Activated CD8-positive, alpha-beta memory T cell treated with anti-CD3 and anti-CD28 coated beads for 4 hours (primary cell): ENCODE measurements around the gene SH3GLB1.
A peak's percentile ranks its signal among the peaks of the same experiment; 100 is the strongest.

Experiments used
- DNase-seq, 2 donors: peaks; one replicate each; pipeline ENCODE4 v3.0.0-alpha.2; 2020; ENCODE audit warnings: low read depth in 2 of 2

SH3GLB1 gene

GRCh38 chr1:86733340-86733739 is 29.0 kb downstream of the SH3GLB1 start:
- DNase-seq = no peak

DNA sequence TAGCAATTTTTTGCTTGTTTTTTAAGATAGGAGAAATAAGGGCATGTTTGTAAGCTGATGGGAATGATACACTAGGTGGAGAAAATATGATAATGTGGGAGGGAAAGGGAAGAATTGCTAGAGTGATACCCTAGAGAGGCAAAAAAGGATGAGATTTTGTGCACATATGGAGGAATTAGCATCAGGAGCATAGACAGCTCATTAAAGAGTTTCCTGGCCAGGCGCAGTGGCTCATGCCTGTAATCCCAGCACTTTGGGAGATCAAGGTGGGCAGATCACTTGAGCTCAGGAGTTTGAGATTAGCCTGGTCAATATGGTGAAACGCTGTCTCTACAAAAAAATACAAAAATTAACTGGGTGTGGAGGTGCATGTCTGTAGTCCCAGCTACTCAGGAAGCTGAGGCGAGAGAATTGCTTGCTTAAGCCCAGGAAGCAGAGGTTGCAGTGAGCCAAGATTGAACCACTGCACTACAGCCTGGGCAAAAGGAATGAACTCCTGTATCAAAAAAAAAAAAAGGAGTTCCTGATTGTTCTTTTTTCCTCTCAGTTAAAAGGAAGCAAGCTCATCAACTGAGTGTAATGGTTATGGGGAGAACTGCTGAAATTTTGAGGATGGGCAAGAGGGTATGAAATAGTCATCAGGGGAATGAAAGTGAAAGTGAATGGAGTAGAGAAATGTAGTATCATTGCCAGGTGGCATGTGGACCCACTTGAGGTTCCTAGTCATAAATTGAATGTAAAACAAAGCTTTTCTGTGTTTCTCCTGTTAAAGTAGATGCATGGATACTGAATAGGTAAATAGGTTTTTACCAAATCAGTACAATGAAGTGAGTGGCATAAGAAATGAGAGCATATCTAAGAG is 35.5 kb downstream of the SH3GLB1 start:
- no peak for DNase-seq

- peak in 1 of 2 donors; percentile 7 for DNase-seq
Observed at GRCh38 chr1:86741947-86742572, 37.7 kb downstream of the SH3GLB1 start.

GRCh38 chr1:86747304-86747703 is 42.9 kb downstream of the SH3GLB1 start:
- DNase-seq = no peak

GRCh38 chr1:86748622-86749373 is 44.4 kb downstream of the SH3GLB1 start:
- DNase-seq = no peak

- no peak for DNase-seq
Observed at GRCh38 chr1:86750076-86750475, 45.7 kb downstream of the SH3GLB1 start.

DNA sequence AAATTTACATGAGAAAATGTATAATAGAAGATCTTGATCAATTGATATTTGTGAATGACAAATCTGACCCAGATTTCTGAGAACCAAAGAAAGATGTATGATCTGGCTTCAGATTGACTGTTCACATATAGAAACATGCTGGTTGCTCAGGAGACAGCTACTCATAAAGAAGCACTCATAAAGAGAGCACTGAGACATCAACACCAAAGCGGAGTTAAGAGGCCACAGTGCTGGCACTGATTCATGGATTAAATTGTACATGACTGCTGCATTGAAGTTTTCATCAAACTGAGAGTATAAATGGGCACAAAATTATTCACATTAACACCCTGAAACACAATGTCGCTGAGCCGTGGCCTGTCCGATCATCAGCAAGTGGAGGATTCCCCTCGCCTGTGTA is 46.2 kb downstream of the SH3GLB1 start:
- DNase-seq = no peak

DNA sequence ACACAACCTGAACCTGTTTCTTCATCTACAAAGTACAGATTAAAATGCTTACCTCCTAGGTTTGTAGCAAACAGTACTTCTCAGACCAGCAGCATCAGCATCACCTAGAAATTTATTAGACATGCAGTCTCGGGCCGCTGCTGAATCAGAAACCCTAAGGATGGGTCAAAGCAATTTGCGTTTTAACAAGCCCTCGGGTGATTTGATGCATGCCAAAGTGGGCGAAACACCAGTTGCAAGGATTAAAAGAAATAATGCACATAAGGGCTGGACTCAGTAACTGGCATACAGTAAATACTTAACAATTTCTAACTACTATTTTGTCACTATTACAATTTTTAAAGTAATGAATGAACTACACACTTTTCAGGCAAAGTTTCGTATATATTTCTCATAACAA is 47.5 kb downstream of the SH3GLB1 start:
- DNase-seq = no peak

GRCh38 chr1:86753700-86754099 is 49.3 kb downstream of the SH3GLB1 start:
- no peak for DNase-seq

- no peak for DNase-seq
Observed at GRCh38 chr1:86754265-86754974, 50.0 kb downstream of the SH3GLB1 start.

- DNase-seq = no peak
Observed at GRCh38 chr1:86756062-86756406, 51.7 kb downstream of the SH3GLB1 start.

- no peak for DNase-seq
Observed at GRCh38 chr1:86757272-86757984, 53.1 kb downstream of the SH3GLB1 start.

DNA sequence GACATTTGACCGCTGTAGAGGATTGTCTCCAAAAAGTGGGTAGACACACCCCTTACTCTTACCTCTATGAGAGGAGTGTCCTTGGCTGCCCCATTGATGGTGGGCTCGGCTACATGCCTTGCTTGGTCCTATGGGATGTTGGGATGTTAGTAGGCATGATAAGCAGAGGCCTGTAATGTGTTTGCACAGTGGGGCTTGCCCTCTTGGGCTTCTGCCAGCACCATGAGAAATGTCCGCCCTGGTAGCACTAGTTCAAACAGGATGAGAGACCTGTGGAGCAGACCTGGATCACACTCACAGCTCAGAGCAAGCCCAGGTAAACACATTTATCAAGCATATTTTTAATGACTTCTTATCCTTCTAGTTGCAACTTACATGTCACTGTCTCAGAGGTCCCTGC is 54.2 kb downstream of the SH3GLB1 start:
- no peak for DNase-seq

DNA sequence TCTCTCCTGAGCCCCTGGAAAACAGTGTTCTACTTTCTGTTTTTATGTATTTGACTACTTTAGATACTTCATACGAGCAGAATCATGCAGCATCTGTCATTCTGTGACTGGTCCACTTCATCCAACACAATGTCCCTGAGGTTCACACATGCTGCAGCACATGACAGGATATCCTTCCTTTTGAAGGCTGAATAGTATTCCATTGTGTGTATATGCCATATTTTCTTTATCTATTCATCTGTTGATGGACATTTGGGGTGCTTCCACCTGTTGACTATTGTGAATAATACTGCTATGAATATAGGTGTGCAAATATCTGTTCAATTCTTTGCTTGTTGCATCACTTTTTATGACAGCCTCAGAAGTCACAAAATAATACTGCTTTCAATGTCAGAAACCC is 55.8 kb downstream of the SH3GLB1 start:
- DNase-seq = no peak

DNA sequence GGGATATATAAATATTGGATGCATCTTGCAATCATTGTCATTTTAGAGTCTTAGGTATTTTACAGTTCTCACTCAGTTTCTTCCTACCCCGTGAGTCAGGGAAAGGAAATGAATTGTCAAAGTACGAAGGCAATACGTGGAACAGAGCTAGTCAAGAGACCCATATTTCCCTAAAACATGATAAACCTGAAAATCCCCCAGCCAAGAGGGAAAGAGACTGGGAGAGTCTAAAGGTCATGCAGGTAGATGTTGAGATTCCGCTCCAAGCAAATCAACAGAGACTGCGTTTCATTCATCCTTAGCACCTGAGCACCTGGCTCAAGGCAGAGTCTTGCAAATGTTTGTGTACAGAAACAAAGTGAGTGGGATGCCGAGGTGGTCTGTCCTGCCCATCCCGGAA is 58.0 kb downstream of the SH3GLB1 start:
- DNase-seq = no peak

DNA sequence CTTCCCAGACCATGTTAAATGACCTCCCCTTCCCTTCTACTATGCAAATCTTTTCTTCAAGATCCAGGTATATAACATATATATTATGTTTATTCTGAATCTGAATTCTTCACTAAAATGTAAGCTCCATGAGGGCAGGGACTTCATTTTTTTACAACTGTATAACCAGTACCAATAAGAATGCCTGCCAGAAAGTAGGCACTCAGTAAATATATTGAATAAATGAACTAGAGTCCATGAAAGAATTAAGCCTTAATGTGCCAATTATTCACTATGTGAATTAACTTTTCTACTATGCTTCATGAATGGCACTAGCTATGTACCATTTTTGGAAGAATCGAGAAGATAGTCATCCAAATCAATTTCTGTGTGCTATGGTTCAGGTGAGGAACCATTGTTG is 60.1 kb downstream of the SH3GLB1 start:
- no peak for DNase-seq

DNA sequence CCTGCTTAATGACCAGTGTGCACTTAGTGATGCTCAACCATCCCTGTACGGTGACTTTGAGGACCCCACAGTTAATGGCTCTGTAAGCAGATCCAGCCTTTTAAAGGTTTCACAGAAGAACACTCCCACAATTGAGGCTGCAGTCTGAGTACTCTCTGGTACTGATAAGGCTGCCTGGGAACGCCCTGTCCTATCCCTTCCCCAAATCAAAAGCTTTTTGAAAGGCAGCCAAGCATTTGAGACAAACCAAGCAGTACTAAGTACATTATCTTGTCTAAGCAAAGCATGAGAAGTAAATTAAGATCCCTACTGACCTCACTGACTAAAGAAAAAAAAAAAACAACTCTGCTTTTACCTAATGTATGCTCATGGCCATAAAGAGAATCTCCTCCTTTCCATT is 60.7 kb downstream of the SH3GLB1 start:
- no peak for DNase-seq

GRCh38 chr1:86765674-86766073 is 61.3 kb downstream of the SH3GLB1 start:
- no peak for DNase-seq

- no peak for DNase-seq
Observed at GRCh38 chr1:86768554-86768953, 64.2 kb downstream of the SH3GLB1 start.

- DNase-seq = no peak
Observed at GRCh38 chr1:86769065-86769464, 64.7 kb downstream of the SH3GLB1 start.
